Liver (tissue), 9 donors: ENCODE measurements around the gene NDUFAF2. TPM values are rescaled to one million over a fixed set of nuclear protein-coding genes. Genes with fewer than 3 reads are reported as not detected.

ENCODE experiments used
- DNase-seq: peaks from one replicate; pipeline ENCODE4 v3.0.0-alpha.2; 2017; ENCODE audit warnings: low spot score
- H3K27ac ChIP-seq, 2 donors: one replicate each; pipeline ENCODE4 v1.7.0; 2013; ENCODE audit warnings: inconsistent platforms in 2 of 2, low read length in 2 of 2, control low read depth in 1 of 2, low read depth in 1 of 2, mild to moderate bottlenecking in 1 of 2
- H3K27me3 ChIP-seq, 4 donors: one replicate each; pipeline versions ENCODE4 v1.6.1 to v1.7.0; 2013; ENCODE audit warnings: low read length in 3 of 4, inconsistent platforms in 1 of 4, mild to moderate bottlenecking in 1 of 4, moderate library complexity in 1 of 4; ENCODE audit not compliant: control insufficient read depth in 4 of 4, insufficient read depth in 4 of 4
- H3K36me3 ChIP-seq, 4 donors: one replicate each; pipeline versions ENCODE4 v1.6.1 to v1.7.0; 2013; ENCODE audit warnings: low read length in 3 of 4, mild to moderate bottlenecking in 3 of 4, low read depth in 1 of 4, moderate library complexity in 1 of 4; ENCODE audit not compliant: control insufficient read depth in 4 of 4, insufficient read depth in 3 of 4
- H3K4me1 ChIP-seq, 4 donors: one replicate each; pipeline versions ENCODE4 v1.6.1 to v1.7.0; 2013; ENCODE audit warnings: low read length in 3 of 4, mild to moderate bottlenecking in 3 of 4, moderate library complexity in 1 of 4; ENCODE audit not compliant: control insufficient read depth in 4 of 4, insufficient read depth in 4 of 4
- H3K4me3 ChIP-seq, 3 donors: one replicate each; pipeline versions ENCODE4 v1.6.1 to v1.7.0; 2013; ENCODE audit warnings: low read length in 3 of 3, control low read depth in 1 of 3, low read depth in 1 of 3, mild to moderate bottlenecking in 1 of 3
- H3K9ac ChIP-seq, 2 donors: one replicate each; pipeline ENCODE4 v1.7.0; 2013; ENCODE audit warnings: low read length in 2 of 2, mild to moderate bottlenecking in 2 of 2, moderate library complexity in 2 of 2, control low read depth in 1 of 2, low read depth in 1 of 2
- H3K9me3 ChIP-seq, 4 donors: one replicate each; pipeline versions ENCODE4 v1.6.1 to v1.7.0; 2013; ENCODE audit warnings: low read length in 3 of 4; ENCODE audit not compliant: control insufficient read depth in 4 of 4
- EGR1 ChIP-seq, 2 donors: IDR thresholded peaks; 2 replicates each; pipeline ENCODE4 v1.6.1; 2016 to 2018; ENCODE audit warnings: antibody characterized with exemption in 2 of 2, low read depth in 2 of 2
- FOXA1 ChIP-seq: IDR thresholded peaks from 2 replicates; pipeline ENCODE4 v1.6.1; 2016; ENCODE audit warnings: antibody characterized with exemption
- FOXA2 ChIP-seq: IDR thresholded peaks from 2 replicates; pipeline ENCODE4 v1.6.1; 2016; ENCODE audit warnings: antibody characterized with exemption
- GABPA ChIP-seq, 2 donors: IDR thresholded peaks in 1 of 2; conservative IDR thresholded peaks in 1 of 2; 2 replicates each; pipeline ENCODE4 v1.6.1; 2016; ENCODE audit warnings: antibody characterized with exemption in 2 of 2, mild to moderate bottlenecking in 1 of 2, moderate library complexity in 1 of 2
- HNF4A ChIP-seq, 2 donors: conservative IDR thresholded peaks; 2 replicates each; pipeline ENCODE4 v1.6.1; 2016; ENCODE audit warnings: antibody characterized with exemption in 2 of 2, mild to moderate bottlenecking in 2 of 2
- HNF4G ChIP-seq: IDR thresholded peaks from 2 replicates; pipeline ENCODE4 v1.6.1; 2016; ENCODE audit warnings: antibody characterized with exemption
- JUND ChIP-seq, 2 donors: IDR thresholded peaks; 2 replicates each; pipeline ENCODE4 v1.6.1; 2016; ENCODE audit warnings: antibody characterized with exemption in 2 of 2
- NR2F2 ChIP-seq: IDR thresholded peaks from 2 replicates; pipeline ENCODE4 v1.6.1; 2016; ENCODE audit warnings: antibody characterized with exemption
- RAD21 ChIP-seq, 2 donors: IDR thresholded peaks; 2 replicates each; pipeline ENCODE4 v1.6.1; 2016; ENCODE audit warnings: antibody characterized with exemption in 2 of 2, mild to moderate bottlenecking in 2 of 2
- RXRA ChIP-seq, 2 donors: IDR thresholded peaks; 2 replicates each; pipeline ENCODE4 v1.6.1; 2017 to 2018; ENCODE audit warnings: antibody characterized with exemption in 2 of 2, mild to moderate bottlenecking in 1 of 2
- SP1 ChIP-seq: IDR thresholded peaks from 2 replicates; pipeline ENCODE4 v1.6.1; 2018; ENCODE audit warnings: antibody characterized with exemption, mild to moderate bottlenecking
- TAF1 ChIP-seq: conservative IDR thresholded peaks from 2 replicates; pipeline ENCODE4 v1.6.1; 2016; ENCODE audit warnings: antibody characterized with exemption, mild to moderate bottlenecking
- YY1 ChIP-seq: IDR thresholded peaks from 2 replicates; pipeline ENCODE4 v1.6.1; 2016; ENCODE audit warnings: antibody characterized with exemption, mild to moderate bottlenecking
- WGBS: extraction: QIAGEN DNeasy Blood & Tissue Kit; methylation state at CpG from one replicate; pipeline ENCODE4 v1.1.7; 2013; 5-methylcytosine and 5-hydroxymethylcytosine counted together
- polyA plus RNA-seq, 2 donors: library from polyadenylated mRNA; stranded (reverse) in 1 of 2; unstranded in 1 of 2; fragments of 200-250 nt in 1 of 2; fragments of >200 nt in 1 of 2; fragmentation: Nextera tagmentation in 1 of 2; extraction: Ambion mirVana in 1 of 2; gene quantifications; one replicate each; pipeline versions ENCODE4 v1.2.1 to v1.2.3, GENCODE V29; 2013 to 2015
- total RNA-seq, 2 donors: library from RNA; depleted of rRNA; stranded (reverse); fragments of >200 nt; gene quantifications; one replicate each; pipeline ENCODE4 v1.2.3, GENCODE V29; 2014
- TF ChIP-seq, protein P1 (sequence below): IDR thresholded peaks from 2 replicates; pipeline ENCODE4 v1.6.1; 2016; ENCODE audit warnings: antibody characterized with exemption
- TF ChIP-seq, protein P2 (sequence below): IDR thresholded peaks from 2 replicates; pipeline ENCODE4 v1.6.1; 2016; ENCODE audit warnings: antibody characterized with exemption
- TF ChIP-seq, protein P3 (sequence below): IDR thresholded peaks from 2 replicates; pipeline ENCODE4 v1.6.1; 2016; ENCODE audit warnings: antibody characterized with exemption, mild to moderate bottlenecking
- TF ChIP-seq, protein P4 (sequence below): fragments of 150-350 bp; IDR thresholded peaks from 2 replicates; pipeline ENCODE4 v1.5.1; 2017; ENCODE audit warnings: improper control_type of control experiment, low read depth, low read length; ENCODE audit not compliant: missing input control
- donor health status: healthy.
- donor health status: healthy.
- donor health status: healthy.
- donor health status: healthy.
- donor health status: healthy.

Gene NDUFAF2
- total and polyA plus RNA-seq, 4 donors, result 4.3 to 21.3 (median 12.5) TPM

DNA sequence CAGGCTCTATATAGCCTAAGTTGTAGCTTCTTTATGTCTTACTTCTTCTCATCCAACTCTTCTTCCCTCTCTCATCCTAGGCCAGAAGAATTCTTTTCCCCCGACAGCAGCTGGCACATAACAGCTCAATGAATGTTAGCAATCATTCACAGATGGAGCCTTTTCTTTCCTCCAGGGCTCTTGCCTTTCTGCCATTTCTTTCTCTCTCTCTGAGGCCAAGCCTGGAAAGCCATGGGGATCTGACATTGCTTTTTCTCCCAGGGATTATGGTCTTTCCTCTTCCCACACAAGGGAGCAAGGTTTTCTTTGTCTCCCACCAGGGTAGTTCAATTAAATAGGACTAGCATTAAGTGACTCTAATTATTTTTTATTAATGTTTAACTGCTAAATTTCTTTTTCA is 196.8 kb downstream of the NDUFAF2 start:
- H3K9ac ChIP-seq, result no peak overlapping the region
- H3K4me3 ChIP-seq, result no peak overlapping the region
- TF ChIP-seq NR2F2, result no peak
- no peak for TF ChIP-seq FOXA1
- TF ChIP-seq, protein P1, sequence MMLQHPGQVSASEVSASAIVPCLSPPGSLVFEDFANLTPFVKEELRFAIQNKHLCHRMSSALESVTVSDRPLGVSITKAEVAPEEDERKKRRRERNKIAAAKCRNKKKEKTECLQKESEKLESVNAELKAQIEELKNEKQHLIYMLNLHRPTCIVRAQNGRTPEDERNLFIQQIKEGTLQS, result no peak
- TF ChIP-seq HNF4G, result no peak
- TF ChIP-seq, protein P2, sequence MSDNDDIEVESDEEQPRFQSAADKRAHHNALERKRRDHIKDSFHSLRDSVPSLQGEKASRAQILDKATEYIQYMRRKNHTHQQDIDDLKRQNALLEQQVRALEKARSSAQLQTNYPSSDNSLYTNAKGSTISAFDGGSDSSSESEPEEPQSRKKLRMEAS, result no peak
- no peak for TF ChIP-seq EGR1 (IDR thresholded peaks at IDR 0.05; ENCODE audit: low read depth in 2 of 2)
- TF ChIP-seq, protein P3, sequence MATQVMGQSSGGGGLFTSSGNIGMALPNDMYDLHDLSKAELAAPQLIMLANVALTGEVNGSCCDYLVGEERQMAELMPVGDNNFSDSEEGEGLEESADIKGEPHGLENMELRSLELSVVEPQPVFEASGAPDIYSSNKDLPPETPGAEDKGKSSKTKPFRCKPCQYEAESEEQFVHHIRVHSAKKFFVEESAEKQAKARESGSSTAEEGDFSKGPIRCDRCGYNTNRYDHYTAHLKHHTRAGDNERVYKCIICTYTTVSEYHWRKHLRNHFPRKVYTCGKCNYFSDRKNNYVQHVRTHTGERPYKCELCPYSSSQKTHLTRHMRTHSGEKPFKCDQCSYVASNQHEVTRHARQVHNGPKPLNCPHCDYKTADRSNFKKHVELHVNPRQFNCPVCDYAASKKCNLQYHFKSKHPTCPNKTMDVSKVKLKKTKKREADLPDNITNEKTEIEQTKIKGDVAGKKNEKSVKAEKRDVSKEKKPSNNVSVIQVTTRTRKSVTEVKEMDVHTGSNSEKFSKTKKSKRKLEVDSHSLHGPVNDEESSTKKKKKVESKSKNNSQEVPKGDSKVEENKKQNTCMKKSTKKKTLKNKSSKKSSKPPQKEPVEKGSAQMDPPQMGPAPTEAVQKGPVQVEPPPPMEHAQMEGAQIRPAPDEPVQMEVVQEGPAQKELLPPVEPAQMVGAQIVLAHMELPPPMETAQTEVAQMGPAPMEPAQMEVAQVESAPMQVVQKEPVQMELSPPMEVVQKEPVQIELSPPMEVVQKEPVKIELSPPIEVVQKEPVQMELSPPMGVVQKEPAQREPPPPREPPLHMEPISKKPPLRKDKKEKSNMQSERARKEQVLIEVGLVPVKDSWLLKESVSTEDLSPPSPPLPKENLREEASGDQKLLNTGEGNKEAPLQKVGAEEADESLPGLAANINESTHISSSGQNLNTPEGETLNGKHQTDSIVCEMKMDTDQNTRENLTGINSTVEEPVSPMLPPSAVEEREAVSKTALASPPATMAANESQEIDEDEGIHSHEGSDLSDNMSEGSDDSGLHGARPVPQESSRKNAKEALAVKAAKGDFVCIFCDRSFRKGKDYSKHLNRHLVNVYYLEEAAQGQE, result no peak
- TF ChIP-seq HNF4A (conservative IDR thresholded peaks at IDR 0.05), result no peak
- no peak for TF ChIP-seq FOXA2
- TF ChIP-seq RAD21 (IDR thresholded peaks at IDR 0.05), result no peak
- TF ChIP-seq JUND (IDR thresholded peaks at IDR 0.05), result no peak
- no peak for TF ChIP-seq GABPA (IDR thresholded peaks at IDR 0.05 in 1 of 2, conservative IDR thresholded peaks at IDR 0.05 in 1 of 2)
- no peak for TF ChIP-seq TAF1
- TF ChIP-seq SP1, result no peak
- TF ChIP-seq, protein P4, sequence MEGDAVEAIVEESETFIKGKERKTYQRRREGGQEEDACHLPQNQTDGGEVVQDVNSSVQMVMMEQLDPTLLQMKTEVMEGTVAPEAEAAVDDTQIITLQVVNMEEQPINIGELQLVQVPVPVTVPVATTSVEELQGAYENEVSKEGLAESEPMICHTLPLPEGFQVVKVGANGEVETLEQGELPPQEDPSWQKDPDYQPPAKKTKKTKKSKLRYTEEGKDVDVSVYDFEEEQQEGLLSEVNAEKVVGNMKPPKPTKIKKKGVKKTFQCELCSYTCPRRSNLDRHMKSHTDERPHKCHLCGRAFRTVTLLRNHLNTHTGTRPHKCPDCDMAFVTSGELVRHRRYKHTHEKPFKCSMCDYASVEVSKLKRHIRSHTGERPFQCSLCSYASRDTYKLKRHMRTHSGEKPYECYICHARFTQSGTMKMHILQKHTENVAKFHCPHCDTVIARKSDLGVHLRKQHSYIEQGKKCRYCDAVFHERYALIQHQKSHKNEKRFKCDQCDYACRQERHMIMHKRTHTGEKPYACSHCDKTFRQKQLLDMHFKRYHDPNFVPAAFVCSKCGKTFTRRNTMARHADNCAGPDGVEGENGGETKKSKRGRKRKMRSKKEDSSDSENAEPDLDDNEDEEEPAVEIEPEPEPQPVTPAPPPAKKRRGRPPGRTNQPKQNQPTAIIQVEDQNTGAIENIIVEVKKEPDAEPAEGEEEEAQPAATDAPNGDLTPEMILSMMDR, result no peak
- TF ChIP-seq RXRA (IDR thresholded peaks at IDR 0.05), result no peak
- no peak for TF ChIP-seq YY1
- no peaks in the 10 kb centered on the region for H3K36me3 ChIP-seq
- H3K9me3 ChIP-seq, result no peaks in the 10 kb centered on the region
- 82% methylated on average over 1 of the region's 1 CpG for WGBS
- H3K27ac ChIP-seq, result no peak overlapping the region
- H3K27me3 ChIP-seq, result no peaks in the 10 kb centered on the region
- H3K4me1 ChIP-seq, result no peaks in the 10 kb centered on the region
- DNase-seq, result no peak

DNA sequence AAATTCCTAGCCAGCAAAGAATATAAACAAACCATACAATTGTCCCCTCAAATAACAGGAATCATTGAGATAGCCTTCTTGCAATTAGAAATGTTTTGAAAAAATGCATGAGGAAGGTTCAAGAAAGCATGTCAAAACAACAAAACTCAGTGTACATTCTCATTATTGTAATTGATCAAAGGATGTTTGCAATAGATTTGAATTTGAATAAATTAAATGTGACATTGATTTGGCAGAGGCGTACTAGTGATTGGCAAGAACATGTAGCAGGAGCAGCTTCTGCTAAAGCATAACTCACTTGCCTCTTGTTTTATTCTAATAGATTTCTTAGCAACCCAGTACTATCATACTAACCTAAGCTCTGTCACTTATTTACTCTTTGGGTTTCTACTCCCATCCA is 197.4 kb downstream of the NDUFAF2 start:
- no peak for TF ChIP-seq RAD21 (IDR thresholded peaks at IDR 0.05)
- TF ChIP-seq RXRA (IDR thresholded peaks at IDR 0.05), result no peak
- TF ChIP-seq TAF1, result no peak
- H3K9ac ChIP-seq, result no peak overlapping the region
- H3K36me3 ChIP-seq, result no peaks in the 10 kb centered on the region
- no peak overlapping the region for H3K4me3 ChIP-seq
- no peaks in the 10 kb centered on the region for H3K27me3 ChIP-seq
- no peaks in the 10 kb centered on the region for H3K4me1 ChIP-seq
- H3K9me3 ChIP-seq, result no peaks in the 10 kb centered on the region
- WGBS, result 97% methylated on average over 1 of the region's 1 CpG
- H3K27ac ChIP-seq, result no peak overlapping the region
- DNase-seq, result no peak
